Mammary microvascular endothelial cell (primary cell): ENCODE measurements around the gene POLG. TPM values are rescaled to one million over a fixed set of nuclear protein-coding genes. Genes with fewer than 3 reads are reported as not detected.

ENCODE experiments used
- total RNA-seq: library from RNA; depleted of rRNA; stranded (reverse); fragments of >200 nt; gene quantifications from 2 replicates; pipeline ENCODE4 v1.2.3, GENCODE V29; 2015

Gene POLG
- 63.2 and 69.7 TPM in 2 replicates for total RNA-seq

GRCh38 chr15:89334510-89335297 lies at the start of gene POLG:
POLG (minus strand) TSS chr15:89334824; CDS start chr15:89333754, 1,070 bp downstream.

Other genes with a start within 250 kb of the POLG start
- 31.6 and 40.5 TPM in 2 replicates for gene ABHD2, start 246.4 kb downstream of the POLG start, total RNA-seq
- gene RLBP1, start 113.2 kb downstream of the POLG start, total RNA-seq: not detected in 2 replicates
- 33.8 and 37.7 TPM in 2 replicates for gene FANCI, start 90.8 kb downstream of the POLG start, total RNA-seq
- not detected in 2 replicates for gene RHCG, start 161.8 kb upstream of the POLG start, total RNA-seq
- 6.0 and 6.7 TPM in 2 replicates for gene TICRR, start 240.6 kb upstream of the POLG start, total RNA-seq